H1 (cell line): Measurements from ENCODE around the gene ITPKC. TPM values are rescaled to one million over a fixed set of nuclear protein-coding genes. Genes with fewer than 3 reads are reported as not detected.

Source experiments
- CTCF ChIA-PET: fragments of 300-600 bp; sonication (Branson Sonifier 250); formaldehyde crosslinking; loops from one replicate; lab custom pipeline; 2021; ENCODE audit not compliant: partially characterized antibody; lab: Charles Lee
- POLR2A ChIA-PET: fragments of 300-600 bp; sonication (Branson Sonifier 250); formaldehyde crosslinking; loops from one replicate; lab custom pipeline; 2021; ENCODE audit warnings: inconsistent platforms; ENCODE audit not compliant: partially characterized antibody; lab: Charles Lee
- DNase-seq, 2 experiments: peaks; one replicate each; pipeline versions ENCODE4 v3.0.0 to v3.0.0-alpha.2; 2010 to 2022; ENCODE audit warnings: low spot score in 2 of 2, low read depth in 1 of 2, mixed read lengths in 1 of 2
- FAIRE-seq: peaks from 2 replicates; lab custom pipeline; 2011; peaks lifted over from hg19 to GRCh38; lab: Jason Lieb, UNC
- H2AFZ ChIP-seq: 2 replicates; pipeline ENCODE4 v1.8.1; 2012; ENCODE audit warnings: low read length, inconsistent platforms
- H2AK5ac ChIP-seq: 2 replicates; pipeline ENCODE4 v1.6.1; 2013; ENCODE audit warnings: low read depth, low read length
- H2BK120ac ChIP-seq: replicated peaks from 2 replicates; pipeline ENCODE3; 2013; ENCODE audit warnings: low read depth, low read length, inconsistent platforms
- H2BK12ac ChIP-seq: 2 replicates; pipeline ENCODE4 v1.6.1; 2013; ENCODE audit warnings: low read depth, low read length
- H2BK15ac ChIP-seq: 2 replicates; pipeline ENCODE4 v1.6.1; 2013; ENCODE audit warnings: low read length
- H2BK20ac ChIP-seq: 2 replicates; pipeline ENCODE4 v1.6.1; 2013; ENCODE audit warnings: low read length
- H2BK5ac ChIP-seq: 2 replicates; pipeline ENCODE4 v1.6.1; 2013; ENCODE audit warnings: low read depth, low read length
- H3K14ac ChIP-seq: 2 replicates; pipeline ENCODE4 v1.6.1; 2013; ENCODE audit warnings: inconsistent platforms; ENCODE audit not compliant: insufficient read length
- H3K18ac ChIP-seq: 2 replicates; pipeline ENCODE4 v1.6.1; 2013; ENCODE audit warnings: low read length; ENCODE audit errors: extremely low read depth
- H3K23ac ChIP-seq: 2 replicates; pipeline ENCODE4 v1.6.1; 2013; ENCODE audit warnings: inconsistent platforms; ENCODE audit not compliant: insufficient read length
- H3K23me2 ChIP-seq: 2 replicates; pipeline ENCODE4 v1.6.1; 2013; ENCODE audit warnings: low read depth, low read length
- H3K27ac ChIP-seq: 2 replicates; pipeline ENCODE4 v1.6.1; 2011; ENCODE audit warnings: low read depth, low read length, inconsistent platforms
- H3K27me3 ChIP-seq, 4 experiments: replicated peaks in 1 of 4; 1 replicate in 1 of 4; 2 replicates in 3 of 4; pipeline versions ENCODE4 v1.6.1 to v1.8.1; 2011 to 2013; ENCODE audit warnings: low read length in 3 of 4, mild to moderate bottlenecking in 3 of 4, inconsistent platforms in 2 of 4, mixed read lengths in 2 of 4, moderate library complexity in 1 of 4; ENCODE audit not compliant: control insufficient read depth in 3 of 4, insufficient read depth in 3 of 4; ENCODE audit errors: extremely low read depth in 1 of 4
- H3K36me3 ChIP-seq, 4 experiments: 2 replicates each; pipeline versions ENCODE4 v1.6.1 to v1.8.1; 2011 to 2013; ENCODE audit warnings: mild to moderate bottlenecking in 4 of 4, low read length in 3 of 4, moderate library complexity in 2 of 4, control low read depth in 1 of 4, inconsistent platforms in 1 of 4; ENCODE audit not compliant: insufficient read depth in 4 of 4, control insufficient read depth in 2 of 4
- H3K4ac ChIP-seq: replicated peaks from 2 replicates; pipeline ENCODE3; 2013; ENCODE audit warnings: low read length, low read depth, mixed read lengths, inconsistent platforms; ENCODE audit not compliant: insufficient read length
- H3K4me1 ChIP-seq, 4 experiments: replicated peaks in 1 of 4; 1 replicate in 1 of 4; 2 replicates in 3 of 4; pipeline versions ENCODE4 v1.6.1 to v1.8.1; 2011 to 2013; ENCODE audit warnings: low read length in 3 of 4, inconsistent platforms in 2 of 4, mixed read lengths in 1 of 4; ENCODE audit not compliant: insufficient read depth in 4 of 4, control insufficient read depth in 3 of 4
- H3K4me2 ChIP-seq, 2 experiments: 2 replicates each; pipeline versions ENCODE4 v1.6.1 to v1.8.1; 2011 to 2013; ENCODE audit warnings: low read depth in 2 of 2, low read length in 2 of 2, control low read depth in 1 of 2, inconsistent platforms in 1 of 2, mild to moderate bottlenecking in 1 of 2; ENCODE audit not compliant: insufficient read depth in 1 of 2
- H3K4me3 ChIP-seq, 4 experiments: fragments of 200-600, 300-600 bp in 1 of 4; sonication (generic), shearing (Covaris generic), sonication (Bioruptor Twin) in 1 of 4; 2 replicates each; pipeline versions ENCODE4 v1.5.1 to v1.8.1; 2011 to 2016; ENCODE audit warnings: low read length in 4 of 4, low read depth in 3 of 4, control low read depth in 2 of 4, inconsistent platforms in 2 of 4, mild to moderate bottlenecking in 2 of 4, mixed read lengths in 1 of 4, moderate library complexity in 1 of 4; ENCODE audit not compliant: insufficient read depth in 2 of 4; ENCODE audit errors: extremely low read depth in 1 of 4
- H3K56ac ChIP-seq: replicated peaks from 2 replicates; pipeline ENCODE3; 2013; ENCODE audit warnings: low read depth, mild to moderate bottlenecking, mixed read lengths, low read length, inconsistent platforms; ENCODE audit not compliant: insufficient read length
- H3K79me1 ChIP-seq: 2 replicates; pipeline ENCODE4 v1.6.1; 2013; ENCODE audit warnings: low read depth, low read length, control low read depth
- H3K79me2 ChIP-seq, 2 experiments: 2 replicates each; pipeline versions ENCODE4 v1.6.1 to v1.8.1; 2012 to 2013; ENCODE audit warnings: low read length in 2 of 2, mild to moderate bottlenecking in 2 of 2, inconsistent platforms in 1 of 2; ENCODE audit not compliant: insufficient read depth in 2 of 2, control insufficient read depth in 1 of 2
- H3K9ac ChIP-seq, 4 experiments: replicated peaks in 1 of 4; 1 replicate in 1 of 4; 2 replicates in 3 of 4; pipeline versions ENCODE4 v1.6.1 to v1.8.1; 2011 to 2013; ENCODE audit warnings: low read depth in 3 of 4, low read length in 3 of 4, control low read depth in 2 of 4, mild to moderate bottlenecking in 2 of 4, moderate library complexity in 2 of 4, inconsistent platforms in 1 of 4; ENCODE audit errors: extremely low read depth in 1 of 4
- H3K9me3 ChIP-seq, 2 experiments: 2 replicates each; pipeline versions ENCODE4 v1.6.1 to v1.8.1; 2012 to 2013; ENCODE audit warnings: mild to moderate bottlenecking in 2 of 2, moderate library complexity in 2 of 2, control low read depth in 1 of 2, inconsistent platforms in 1 of 2, low read depth in 1 of 2, low read length in 1 of 2, mixed read lengths in 1 of 2; ENCODE audit not compliant: insufficient read depth in 2 of 2
- H4K20me1 ChIP-seq, 2 experiments: replicated peaks in 1 of 2; 2 replicates each; pipeline versions ENCODE3 to v1.8.1; 2011 to 2013; ENCODE audit warnings: inconsistent platforms in 2 of 2, low read length in 2 of 2, mild to moderate bottlenecking in 1 of 2; ENCODE audit not compliant: insufficient read depth in 2 of 2, control insufficient read depth in 1 of 2
- H4K5ac ChIP-seq: 2 replicates; pipeline ENCODE4 v1.6.1; 2013; ENCODE audit warnings: low read length, low read depth, mixed read lengths, inconsistent platforms; ENCODE audit not compliant: insufficient read length
- H4K8ac ChIP-seq: 2 replicates; pipeline ENCODE4 v1.8.0; 2013; ENCODE audit warnings: mild to moderate bottlenecking, moderate library complexity, low read length, inconsistent platforms; ENCODE audit not compliant: insufficient read depth; ENCODE audit errors: extremely low read depth
- H4K91ac ChIP-seq: replicated peaks from 2 replicates; pipeline ENCODE3; 2013; ENCODE audit warnings: low read length, mixed read lengths, inconsistent platforms; ENCODE audit not compliant: insufficient read length
- MAX ChIP-seq: IDR thresholded peaks from 2 replicates; pipeline ENCODE4 v1.6.1; 2012; ENCODE audit warnings: inconsistent platforms
- WGBS, 2 experiments: shearing (Covaris generic) in 1 of 2; methylation state at CpG; one replicate each; pipeline versions ENCODE4 v1.1.6 to v1.1.7; 2013 to 2015; ENCODE audit warnings: low lambda C conversion rate in 2 of 2, mixed read lengths in 2 of 2, inconsistent platforms in 1 of 2, low coverage in 1 of 2, missing lambda C conversion rate in 1 of 2; ENCODE audit not compliant: insufficient replicate concordance in 2 of 2, insufficient coverage in 1 of 2, insufficient read length in 1 of 2; ENCODE audit errors: extremely low coverage in 1 of 2, missing lambda C conversion rate in 1 of 2; 5-methylcytosine and 5-hydroxymethylcytosine counted together
- polyA plus RNA-seq, 7 experiments: library from polyadenylated mRNA; depleted of rRNA in 3 of 7; stranded (reverse) in 5 of 7; unstranded in 2 of 7; fragments of >200 nt in 5 of 7; fragments of 200-250 nt in 2 of 7; gene quantifications; 1 replicate in 5 of 7; 2 replicates in 1 of 7; 4 replicates in 1 of 7; pipeline versions ENCODE4 v1.2.1 to v1.2.3, GENCODE V29; 2011 to 2013; ENCODE audit warnings: missing spikeins in 2 of 7, mixed read lengths in 2 of 7
- total RNA-seq: library from RNA; stranded (reverse); fragmentation: NEBNext Ultra II Directional; extraction: Animal tissue kit (Norgen Biotek cat#: 25700); gene quantifications from 2 replicates; pipeline ENCODE4 v1.2.1, GENCODE V29; 2021
- TF ChIP-seq, protein P1 (sequence below): IDR thresholded peaks from 2 replicates; pipeline ENCODE4 v1.6.1; 2012; ENCODE audit warnings: low read length, inconsistent platforms

Gene ITPKC
- total and polyA plus RNA-seq, 2 of the 8 experiments (the other 6 are each of a cell fraction or from before 2014, with no cell fraction given): 5.2 to 8.9 TPM

DNA sequence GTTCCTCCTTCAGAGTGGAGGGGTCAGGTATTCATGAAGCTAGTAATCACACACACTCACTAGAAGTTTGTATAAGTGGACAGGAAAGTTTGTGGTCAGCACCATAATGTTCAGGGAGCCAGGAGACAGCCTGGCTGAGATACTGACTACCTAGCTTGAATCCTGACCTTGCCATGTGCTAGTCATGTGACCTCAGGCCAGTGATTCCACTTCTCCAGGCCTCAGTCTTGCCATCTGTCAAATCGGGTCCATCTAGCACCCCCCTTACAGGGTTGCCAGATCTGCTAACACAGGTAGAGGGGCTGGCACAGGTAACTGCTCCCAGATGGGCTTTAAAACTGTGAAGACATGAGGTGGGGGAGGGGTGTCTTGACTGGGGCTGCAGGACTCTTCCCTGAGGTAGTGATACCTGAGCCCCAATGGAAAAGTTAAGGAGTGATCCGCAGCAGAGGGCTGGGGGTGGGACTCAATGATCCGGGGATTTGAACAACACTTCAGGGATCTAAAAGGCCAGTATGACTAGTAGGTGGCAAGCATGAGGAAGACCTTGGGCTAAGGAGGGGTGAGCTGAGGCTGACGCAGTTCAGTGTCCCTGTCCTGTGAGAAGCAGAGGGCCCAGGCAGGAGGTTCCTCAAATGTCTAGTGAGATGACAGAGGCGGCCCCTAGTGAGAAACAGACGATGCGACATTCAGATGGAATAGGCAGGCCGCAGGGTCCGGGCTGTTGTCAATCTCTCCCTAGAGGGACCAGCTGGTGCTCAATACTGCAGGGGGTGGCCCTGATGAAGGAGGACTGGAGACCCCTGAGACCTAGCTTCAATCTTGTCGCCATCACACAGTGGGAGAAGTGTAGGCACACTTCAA is 24.8 kb downstream of the ITPKC start:
- no peak overlapping the region for H4K91ac ChIP-seq
- H2BK20ac ChIP-seq: no peak overlapping the region
- H3K27me3 ChIP-seq: no peaks in the 10 kb centered on the region
- no peak overlapping the region for H3K4ac ChIP-seq
- H3K4me3 ChIP-seq: no peak overlapping the region
- H3K79me1 ChIP-seq: no peaks in the 10 kb centered on the region
- no peaks in the 10 kb centered on the region for H3K23me2 ChIP-seq
- H3K23ac ChIP-seq: no peak overlapping the region
- 88% methylated on average over 10 of the region's 10 CpGs; no CpG with 5 or more reads in 1 of the 2 experiments for WGBS, 2 experiments
- no peak overlapping the region for H3K4me2 ChIP-seq
- no peak overlapping the region for H3K9ac ChIP-seq
- H3K18ac ChIP-seq: no peak overlapping the region
- no peak overlapping the region for H3K14ac ChIP-seq
- peaks cover 0 to 16% (median 5%) of the 10 kb centered on the region in 4 experiments; a peak in 5 of 8 replicates for H3K36me3 ChIP-seq
- DNase-seq (no peak), FAIRE-seq (no peak)
- H2BK5ac ChIP-seq: no peak overlapping the region
- no peak overlapping the region for H2BK120ac ChIP-seq
- CTCF ChIA-PET: interaction anchor here (0.7 to 4.7 kb wide), 14 partner anchors 8 to 953 kb away, joined by 3 to 26 read pairs (median 4); partner anchors contain the start of genes ACTMAP and SNRPA
- H3K4me1 ChIP-seq: peaks cover 0 to 13% (median 3%) of the 10 kb centered on the region in 4 experiments; a peak in 4 of 7 replicates
- no peak overlapping the region for H4K5ac ChIP-seq
- H3K9me3 ChIP-seq: no peaks in the 10 kb centered on the region
- no peak overlapping the region for H2BK12ac ChIP-seq
- H2AK5ac ChIP-seq: no peak overlapping the region
- H4K20me1 ChIP-seq: peaks cover 0 to 8% of the 10 kb centered on the region in 2 experiments
- H2BK15ac ChIP-seq: no peak overlapping the region
- no peaks in the 10 kb centered on the region for H3K79me2 ChIP-seq
- no peak overlapping the region for H3K56ac ChIP-seq
- no peak overlapping the region for H4K8ac ChIP-seq
- H3K27ac ChIP-seq: no peak overlapping the region
- no peak overlapping the region for H2AFZ ChIP-seq
- POLR2A ChIA-PET: interaction anchor here (0.9 to 12.4 kb wide), 17 partner anchors 9 to 79 kb away, joined by 3 to 120 read pairs (median 3); partner anchors contain the start of genes ACTMAP, COQ8B, ITPKC and SNRPA
- TF ChIP-seq, protein P1, sequence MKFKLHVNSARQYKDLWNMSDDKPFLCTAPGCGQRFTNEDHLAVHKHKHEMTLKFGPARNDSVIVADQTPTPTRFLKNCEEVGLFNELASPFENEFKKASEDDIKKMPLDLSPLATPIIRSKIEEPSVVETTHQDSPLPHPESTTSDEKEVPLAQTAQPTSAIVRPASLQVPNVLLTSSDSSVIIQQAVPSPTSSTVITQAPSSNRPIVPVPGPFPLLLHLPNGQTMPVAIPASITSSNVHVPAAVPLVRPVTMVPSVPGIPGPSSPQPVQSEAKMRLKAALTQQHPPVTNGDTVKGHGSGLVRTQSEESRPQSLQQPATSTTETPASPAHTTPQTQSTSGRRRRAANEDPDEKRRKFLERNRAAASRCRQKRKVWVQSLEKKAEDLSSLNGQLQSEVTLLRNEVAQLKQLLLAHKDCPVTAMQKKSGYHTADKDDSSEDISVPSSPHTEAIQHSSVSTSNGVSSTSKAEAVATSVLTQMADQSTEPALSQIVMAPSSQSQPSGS: no peak
- TF ChIP-seq MAX: 0 out of 2 replicates have a peak, but pooled peaks have one; percentile 24
